Neural crest cell (in vitro differentiated cells): ENCODE data around the gene BCL6. TPM values are rescaled to one million over a fixed set of nuclear protein-coding genes. Genes with fewer than 3 reads are reported as not detected.
A peak's percentile ranks its signal among the peaks of the same experiment; 100 is the strongest.

ENCODE experiments used
- DNase-seq: peaks from one replicate; pipeline ENCODE4 v3.0.0; 2021; ENCODE audit warnings: low read depth, mixed read lengths, low spot score
- H3K27ac Mint-ChIP-seq: one replicate; pipeline ENCODE4 v1.8.0; 2021; ENCODE audit warnings: mild to moderate bottlenecking, mixed read lengths; ENCODE audit not compliant: unreplicated experiment
- H3K27me3 Mint-ChIP-seq: 2 replicates; pipeline ENCODE4 v1.8.0; 2021; ENCODE audit warnings: low read depth, mild to moderate bottlenecking, mixed read lengths
- H3K36me3 Mint-ChIP-seq: 2 replicates; pipeline ENCODE4 v1.8.0; 2021; ENCODE audit warnings: low read depth, mild to moderate bottlenecking, mixed read lengths
- H3K4me1 Mint-ChIP-seq: 2 replicates; pipeline ENCODE4 v1.8.0; 2021; ENCODE audit warnings: mixed read lengths
- H3K4me3 Mint-ChIP-seq: one replicate; pipeline ENCODE4 v1.8.0; 2021; ENCODE audit warnings: mild to moderate bottlenecking, mixed read lengths
- H3K9me3 Mint-ChIP-seq: 2 replicates; pipeline ENCODE4 v1.8.0; 2021; ENCODE audit warnings: mixed read lengths
- CTCF ChIP-seq: fragments of 200-600 bp; sonication (generic); conservative IDR thresholded peaks from 2 replicates; pipeline ENCODE4 v1.5.0; 2021; ENCODE audit warnings: antibody characterized with exemption, mild to moderate bottlenecking
- total RNA-seq: library from RNA; stranded (reverse); gene quantifications from 2 replicates; pipeline ENCODE4 v1.2.1, GENCODE V29; 2021

The BCL6 gene
- total RNA-seq, 1 donor from 2014 or later = 6.4 TPM

GRCh38 chr3:187708696-187709095, 36.6 kb downstream of the BCL6 start:
- Mint-ChIP-seq H3K4me1 (no peaks in the 10 kb centered on the region), H3K27ac (no peak overlapping the region), H3K27me3 (no peaks in the 10 kb centered on the region), H3K36me3 (no peaks in the 10 kb centered on the region), H3K9me3 (no peaks in the 10 kb centered on the region), H3K4me3 (no peak overlapping the region)
- no peak for TF ChIP-seq CTCF
- no peak for DNase-seq

GRCh38 chr3:187706971-187707370, 38.3 kb downstream of the BCL6 start:
- H3K4me1 Mint-ChIP-seq = no peaks in the 10 kb centered on the region
- H3K27ac Mint-ChIP-seq = no peak overlapping the region
- no peaks in the 10 kb centered on the region for H3K9me3 Mint-ChIP-seq
- TF ChIP-seq CTCF = no peak
- H3K36me3 Mint-ChIP-seq = no peaks in the 10 kb centered on the region
- H3K27me3 Mint-ChIP-seq = no peaks in the 10 kb centered on the region
- no peak for DNase-seq
- H3K4me3 Mint-ChIP-seq = no peak overlapping the region

- no peaks in the 10 kb centered on the region for H3K4me1 Mint-ChIP-seq
- no peak overlapping the region for H3K4me3 Mint-ChIP-seq
- DNase-seq = no peak
- no peak for TF ChIP-seq CTCF
- H3K9me3 Mint-ChIP-seq = no peaks in the 10 kb centered on the region
- no peaks in the 10 kb centered on the region for H3K27me3 Mint-ChIP-seq
- H3K36me3 Mint-ChIP-seq = no peaks in the 10 kb centered on the region
- H3K27ac Mint-ChIP-seq = peak overlapping the region; percentile 44
Measured at GRCh38 chr3:187705164-187705563, 40.1 kb downstream of the BCL6 start.

GRCh38 chr3:187702507-187703033, 42.7 kb downstream of the BCL6 start, which contains the start of gene RTP2:
Gene RTP2, minus strand, starts transcription at chr3:187702557. Its CDS starts 429 bp downstream, at chr3:187702128.
- no peak within 1 kb of the TSS for H3K27ac Mint-ChIP-seq
- H3K4me1 Mint-ChIP-seq = no peaks in the 10 kb centered on the region

GRCh38 chr3:187700249-187700648, 45.0 kb downstream of the BCL6 start:
- no peaks in the 10 kb centered on the region for H3K4me1 Mint-ChIP-seq
- H3K9me3 Mint-ChIP-seq = no peaks in the 10 kb centered on the region
- H3K4me3 Mint-ChIP-seq = no peak overlapping the region
- no peak for DNase-seq
- H3K27me3 Mint-ChIP-seq = peaks cover 7% of the 10 kb centered on the region
- no peak for TF ChIP-seq CTCF
- no peaks in the 10 kb centered on the region for H3K36me3 Mint-ChIP-seq
- H3K27ac Mint-ChIP-seq = no peak overlapping the region

More at GRCh38 chr3:187702507-187703033, 42.7 kb downstream of the BCL6 start, which contains the start of gene RTP2:
- TF ChIP-seq CTCF = no peak
- Mint-ChIP-seq H3K9me3 (no peaks in the 10 kb centered on the region), H3K27me3 (no peaks in the 10 kb centered on the region), H3K36me3 (no peaks in the 10 kb centered on the region), H3K4me3 (no peak within 1 kb of the TSS)
- no peak for DNase-seq
